Measurements from ENCODE around the gene AQP3. TPM values are rescaled to one million over a fixed set of nuclear protein-coding genes. Genes with fewer than 3 reads are reported as not detected.

Gene AQP3
- total and polyA plus RNA-seq, 9 of the 15 experiments (the other 6 are each of a cell fraction or from before 2014, with no cell fraction given): 4.2 to 31.5 (median 17.6) TPM

- TF ChIP-seq, protein P1, sequence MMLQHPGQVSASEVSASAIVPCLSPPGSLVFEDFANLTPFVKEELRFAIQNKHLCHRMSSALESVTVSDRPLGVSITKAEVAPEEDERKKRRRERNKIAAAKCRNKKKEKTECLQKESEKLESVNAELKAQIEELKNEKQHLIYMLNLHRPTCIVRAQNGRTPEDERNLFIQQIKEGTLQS (IDR thresholded peaks at IDR 0.05): no peak
- TF ChIP-seq, protein P1 (CRISPR knock-in tag; conservative IDR thresholded peaks at IDR 0.05): no peak
- TF ChIP-seq BRD4 (IDR thresholded peaks at IDR 0.05) (no peak), NFE2L1 (tag; IDR thresholded peaks at IDR 0.05; ENCODE audit: borderline replicate concordance, low read depth) (no peak), MEF2A (IDR thresholded peaks at IDR 0.05; ENCODE audit: control insufficient read depth, low read depth, low read length) (no peak), ZNF23 (CRISPR knock-in tag; IDR thresholded peaks at IDR 0.05) (no peak), HMGN3 (IDR thresholded peaks at IDR 0.05; ENCODE audit: borderline replicate concordance, extremely low read depth, insufficient read length, low read depth, low read length) (no peak), HCFC1 (IDR thresholded peaks at IDR 0.05; ENCODE audit: low read depth, low read length) (no peak), ZNF121 (CRISPR knock-in tag; conservative IDR thresholded peaks at IDR 0.05) (no peak), MBD2 (IDR thresholded peaks at IDR 0.05; ENCODE audit: borderline replicate concordance, low read depth) (no peak), OTX1 (CRISPR knock-in tag; IDR thresholded peaks at IDR 0.05) (no peak), ZFX (CRISPR knock-in tag; IDR thresholded peaks at IDR 0.05) (no peak), POLR2AphosphoS2 (IDR thresholded peaks at IDR 0.05; ENCODE audit: low read length) (no peak), ETV6 (IDR thresholded peaks at IDR 0.05; ENCODE audit: borderline replicate concordance in 1 of 2, low read depth in 2 of 2, low read length in 1 of 2) (no peak), ETV6 (CRISPR knock-in tag; IDR thresholded peaks at IDR 0.05; ENCODE audit: borderline replicate concordance) (no peak), BRF1 (IDR thresholded peaks at IDR 0.05; ENCODE audit: borderline replicate concordance, extremely low read depth, insufficient read length) (no peak), ZNF253 (CRISPR knock-in tag; conservative IDR thresholded peaks at IDR 0.05) (no peak), ZBTB17 (CRISPR knock-in tag; IDR thresholded peaks at IDR 0.05) (no peak), GATAD2B (IDR thresholded peaks at IDR 0.05; ENCODE audit: borderline replicate concordance) (no peak), FOXA3 (CRISPR knock-in tag; conservative IDR thresholded peaks at IDR 0.05 in 1 of 2, IDR thresholded peaks at IDR 0.05 in 1 of 2) (peak; percentile 12 to 46; a peak in 1 of 4 replicates), MAX (CRISPR knock-in tag; IDR thresholded peaks at IDR 0.05) (peak; percentile 74)
- TF ChIP-seq, protein P2, sequence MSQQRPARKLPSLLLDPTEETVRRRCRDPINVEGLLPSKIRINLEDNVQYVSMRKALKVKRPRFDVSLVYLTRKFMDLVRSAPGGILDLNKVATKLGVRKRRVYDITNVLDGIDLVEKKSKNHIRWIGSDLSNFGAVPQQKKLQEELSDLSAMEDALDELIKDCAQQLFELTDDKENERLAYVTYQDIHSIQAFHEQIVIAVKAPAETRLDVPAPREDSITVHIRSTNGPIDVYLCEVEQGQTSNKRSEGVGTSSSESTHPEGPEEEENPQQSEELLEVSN (IDR thresholded peaks at IDR 0.05; ENCODE audit: borderline replicate concordance in 1 of 2, extremely low read depth in 1 of 2, insufficient read depth in 1 of 2, insufficient read length in 1 of 2, low read depth in 1 of 2, low read length in 1 of 2, poor library complexity in 1 of 2, severe bottlenecking in 1 of 2): no peak
- TF ChIP-seq, protein P3, sequence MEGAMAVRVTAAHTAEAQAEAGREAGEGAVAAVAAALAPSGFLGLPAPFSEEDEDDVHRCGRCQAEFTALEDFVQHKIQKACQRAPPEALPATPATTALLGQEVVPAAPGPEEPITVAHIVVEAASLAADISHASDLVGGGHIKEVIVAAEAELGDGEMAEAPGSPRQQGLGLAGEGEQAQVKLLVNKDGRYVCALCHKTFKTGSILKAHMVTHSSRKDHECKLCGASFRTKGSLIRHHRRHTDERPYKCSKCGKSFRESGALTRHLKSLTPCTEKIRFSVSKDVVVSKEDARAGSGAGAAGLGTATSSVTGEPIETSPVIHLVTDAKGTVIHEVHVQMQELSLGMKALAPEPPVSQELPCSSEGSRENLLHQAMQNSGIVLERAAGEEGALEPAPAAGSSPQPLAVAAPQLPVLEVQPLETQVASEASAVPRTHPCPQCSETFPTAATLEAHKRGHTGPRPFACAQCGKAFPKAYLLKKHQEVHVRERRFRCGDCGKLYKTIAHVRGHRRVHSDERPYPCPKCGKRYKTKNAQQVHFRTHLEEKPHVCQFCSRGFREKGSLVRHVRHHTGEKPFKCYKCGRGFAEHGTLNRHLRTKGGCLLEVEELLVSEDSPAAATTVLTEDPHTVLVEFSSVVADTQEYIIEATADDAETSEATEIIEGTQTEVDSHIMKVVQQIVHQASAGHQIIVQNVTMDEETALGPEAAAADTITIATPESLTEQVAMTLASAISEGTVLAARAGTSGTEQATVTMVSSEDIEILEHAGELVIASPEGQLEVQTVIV (CRISPR knock-in tag; IDR thresholded peaks at IDR 0.05; ENCODE audit: borderline replicate concordance): no peak
- TF ChIP-seq, protein P4, sequence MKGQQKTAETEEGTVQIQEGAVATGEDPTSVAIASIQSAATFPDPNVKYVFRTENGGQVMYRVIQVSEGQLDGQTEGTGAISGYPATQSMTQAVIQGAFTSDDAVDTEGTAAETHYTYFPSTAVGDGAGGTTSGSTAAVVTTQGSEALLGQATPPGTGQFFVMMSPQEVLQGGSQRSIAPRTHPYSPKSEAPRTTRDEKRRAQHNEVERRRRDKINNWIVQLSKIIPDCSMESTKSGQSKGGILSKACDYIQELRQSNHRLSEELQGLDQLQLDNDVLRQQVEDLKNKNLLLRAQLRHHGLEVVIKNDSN (CRISPR knock-in tag; IDR thresholded peaks at IDR 0.05): no peak
Observed at GRCh38 chr9:33415501-33416038, 31.8 kb downstream of the AQP3 start (continued).

Measured in K562 (cell line).